Spleen (tissue), 11 donors: ENCODE data around the gene KLF16. TPM values are rescaled to one million over a fixed set of nuclear protein-coding genes. Genes with fewer than 3 reads are reported as not detected.
A peak's percentile ranks its signal among the peaks of the same experiment; 100 is the strongest.

Experiments used
- DNase-seq: peaks from one replicate; pipeline ENCODE4 v3.0.0-alpha.2; 2020
- H3K27ac ChIP-seq, 8 donors: fragments of 200-600 bp; sonication (generic) in 7 of 8; 1 replicate in 4 of 8; 2 replicates in 4 of 8; pipeline versions ENCODE4 v1.5.0 to v1.8.0; 2016 to 2021; ENCODE audit warnings: inconsistent platforms in 4 of 8, mild to moderate bottlenecking in 4 of 8, moderate library complexity in 1 of 8
- H3K27me3 ChIP-seq, 7 donors: fragments of 200-600 bp; sonication (generic) in 6 of 7; replicated peaks in 1 of 7; 1 replicate in 4 of 7; 2 replicates in 3 of 7; pipeline versions ENCODE4 v1.5.0 to v1.8.0; 2016 to 2021; ENCODE audit warnings: inconsistent platforms in 3 of 7, mild to moderate bottlenecking in 1 of 7
- H3K36me3 ChIP-seq, 6 donors: fragments of 200-600 bp; sonication (generic) in 5 of 6; 1 replicate in 4 of 6; 2 replicates in 2 of 6; pipeline versions ENCODE4 v1.5.0 to v1.8.0; 2016 to 2021; ENCODE audit warnings: inconsistent platforms in 2 of 6
- H3K4me1 ChIP-seq, 6 donors: fragments of 200-600 bp; sonication (generic) in 5 of 6; 1 replicate in 3 of 6; 2 replicates in 3 of 6; pipeline versions ENCODE4 v1.5.0 to v1.8.0; 2016 to 2021; ENCODE audit warnings: inconsistent platforms in 3 of 6
- H3K4me3 ChIP-seq, 8 donors: fragments of 200-600 bp; sonication (generic) in 7 of 8; 1 replicate in 4 of 8; 2 replicates in 4 of 8; pipeline versions ENCODE4 v1.5.0 to v1.8.0; 2016 to 2021; ENCODE audit warnings: inconsistent platforms in 4 of 8, mild to moderate bottlenecking in 4 of 8, moderate library complexity in 2 of 8
- H3K9me3 ChIP-seq, 8 donors: fragments of 200-600 bp; sonication (generic) in 7 of 8; 1 replicate in 4 of 8; 2 replicates in 4 of 8; pipeline versions ENCODE4 v1.5.0 to v1.8.0; 2016 to 2021; ENCODE audit warnings: inconsistent platforms in 4 of 8
- POLR2A ChIP-seq, 3 donors: fragments of 450-650 bp; IDR thresholded peaks; one replicate each; pipeline ENCODE4 v1.5.1; 2017; ENCODE audit warnings: antibody characterized with exemption in 3 of 3, mild to moderate bottlenecking in 1 of 3
- POLR2AphosphoS5 ChIP-seq, 3 donors: sonication (generic); formaldehyde crosslinking; IDR thresholded peaks; one replicate each; pipeline ENCODE4 v1.5.1; 2017; ENCODE audit warnings: antibody characterized with exemption in 3 of 3
- WGBS, 5 donors: extraction: QIAGEN DNeasy Blood & Tissue Kit in 3 of 5; methylation state at CpG; one replicate each; pipeline versions ENCODE4 v1.1.5 to v1.1.7; 2013 to 2018; 5-methylcytosine and 5-hydroxymethylcytosine counted together
- intact Hi-C: fragments of 100-400 bp; cut with DNase I; formaldehyde crosslinking; loops from one replicate; pipeline ENCODE4 v1.15.0; 2023; ENCODE audit warnings: low total_unique reads
- polyA plus RNA-seq, 3 donors: library from polyadenylated mRNA; stranded (reverse); fragments of 200-250 nt; gene quantifications; one replicate each; pipeline ENCODE4 v1.2.1, GENCODE V29; 2013
- total RNA-seq, 7 donors: library from RNA; depleted of rRNA in 3 of 7; stranded (reverse); fragments of >200 nt in 3 of 7; fragmentation: NEBNext Ultra II Directional in 4 of 7; extraction: Animal tissue kit (Norgen Biotek cat#: 25700) in 4 of 7; gene quantifications; one replicate each; pipeline versions ENCODE4 v1.1.0 to v1.2.1, GENCODE V29; 2016 to 2021
- TF ChIP-seq, protein P1 (sequence below), 11 experiments: fragments of 200-600 bp in 7 of 11; fragments of 450-650 bp in 4 of 11; sonication (generic) in 4 of 11; IDR thresholded peaks in 8 of 11; conservative IDR thresholded peaks in 3 of 11; 1 replicate in 7 of 11; 2 replicates in 4 of 11; pipeline versions ENCODE4 v1.4.0 to v1.8.0; 2016 to 2021; ENCODE audit warnings: antibody characterized with exemption in 11 of 11, inconsistent platforms in 4 of 11, mild to moderate bottlenecking in 1 of 11
- donor health status: healthy with polysubstance abuse.
- donor health status: DM: no; HTN: no; CAD: no; lungs with moderate emphysema.
- donor health status: DM: no; HTN: no; CAD: no.
- donor health status: Bipolar disorder and iron deficiency.
- donor health status: healthy.
- donor health status: DM: no; HTN: no; CAD: no.
- donor health status: DM: yes; HTN: yes; CAD: no.

The KLF16 gene
- total and polyA plus RNA-seq, 10 donors = 7.1 to 39.0 (median 18.4) TPM

DNA sequence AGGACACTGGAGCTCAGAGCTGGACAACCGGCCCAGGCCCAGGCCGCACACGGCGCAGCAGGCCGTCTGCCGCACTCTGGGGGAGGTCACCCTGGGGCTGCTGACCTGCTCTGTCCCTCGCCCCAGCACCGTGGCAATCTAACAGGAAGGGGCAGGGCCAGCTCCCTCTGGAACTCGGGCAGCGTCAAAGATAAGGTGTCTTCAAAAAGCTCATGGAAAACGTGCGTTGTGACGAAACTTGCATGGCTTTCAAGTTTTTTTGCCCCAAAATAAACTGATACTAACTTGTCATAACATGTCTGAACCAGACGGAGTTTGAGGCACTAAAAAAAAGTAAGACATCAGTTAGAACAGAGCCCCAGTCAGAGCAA, 39.1 kb downstream of the KLF16 start:
- no peak for DNase-seq
- Histone ChIP-seq H3K27ac (peak overlapping the region in 1 of 8 donors; percentile 9), H3K27me3 (no peaks in the 10 kb centered on the region), H3K4me3 (peak overlapping the region in 2 of 8 donors; percentile 21 to 41), H3K9me3 (no peaks in the 10 kb centered on the region), H3K4me1 (peaks cover 0 to 75% (median 37%) of the 10 kb centered on the region in 6 donors), H3K36me3 (peaks cover 2 to 100% (median 80%) of the 10 kb centered on the region in 6 donors)
- TF ChIP-seq POLR2AphosphoS5 (IDR thresholded peaks at IDR 0.05) (peak in 2 of 3 donors; percentile 38 to 43), POLR2A (IDR thresholded peaks at IDR 0.05) (no peak)
- TF ChIP-seq, protein P1, sequence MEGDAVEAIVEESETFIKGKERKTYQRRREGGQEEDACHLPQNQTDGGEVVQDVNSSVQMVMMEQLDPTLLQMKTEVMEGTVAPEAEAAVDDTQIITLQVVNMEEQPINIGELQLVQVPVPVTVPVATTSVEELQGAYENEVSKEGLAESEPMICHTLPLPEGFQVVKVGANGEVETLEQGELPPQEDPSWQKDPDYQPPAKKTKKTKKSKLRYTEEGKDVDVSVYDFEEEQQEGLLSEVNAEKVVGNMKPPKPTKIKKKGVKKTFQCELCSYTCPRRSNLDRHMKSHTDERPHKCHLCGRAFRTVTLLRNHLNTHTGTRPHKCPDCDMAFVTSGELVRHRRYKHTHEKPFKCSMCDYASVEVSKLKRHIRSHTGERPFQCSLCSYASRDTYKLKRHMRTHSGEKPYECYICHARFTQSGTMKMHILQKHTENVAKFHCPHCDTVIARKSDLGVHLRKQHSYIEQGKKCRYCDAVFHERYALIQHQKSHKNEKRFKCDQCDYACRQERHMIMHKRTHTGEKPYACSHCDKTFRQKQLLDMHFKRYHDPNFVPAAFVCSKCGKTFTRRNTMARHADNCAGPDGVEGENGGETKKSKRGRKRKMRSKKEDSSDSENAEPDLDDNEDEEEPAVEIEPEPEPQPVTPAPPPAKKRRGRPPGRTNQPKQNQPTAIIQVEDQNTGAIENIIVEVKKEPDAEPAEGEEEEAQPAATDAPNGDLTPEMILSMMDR (IDR thresholded peaks at IDR 0.05 in 8 of 11, conservative IDR thresholded peaks at IDR 0.05 in 3 of 11) = no peak
- WGBS, 5 donors = 66 to 91% (median 79%) methylated on average over 14 of the region's 14 CpGs
- intact Hi-C loops = no loop called here

DNA sequence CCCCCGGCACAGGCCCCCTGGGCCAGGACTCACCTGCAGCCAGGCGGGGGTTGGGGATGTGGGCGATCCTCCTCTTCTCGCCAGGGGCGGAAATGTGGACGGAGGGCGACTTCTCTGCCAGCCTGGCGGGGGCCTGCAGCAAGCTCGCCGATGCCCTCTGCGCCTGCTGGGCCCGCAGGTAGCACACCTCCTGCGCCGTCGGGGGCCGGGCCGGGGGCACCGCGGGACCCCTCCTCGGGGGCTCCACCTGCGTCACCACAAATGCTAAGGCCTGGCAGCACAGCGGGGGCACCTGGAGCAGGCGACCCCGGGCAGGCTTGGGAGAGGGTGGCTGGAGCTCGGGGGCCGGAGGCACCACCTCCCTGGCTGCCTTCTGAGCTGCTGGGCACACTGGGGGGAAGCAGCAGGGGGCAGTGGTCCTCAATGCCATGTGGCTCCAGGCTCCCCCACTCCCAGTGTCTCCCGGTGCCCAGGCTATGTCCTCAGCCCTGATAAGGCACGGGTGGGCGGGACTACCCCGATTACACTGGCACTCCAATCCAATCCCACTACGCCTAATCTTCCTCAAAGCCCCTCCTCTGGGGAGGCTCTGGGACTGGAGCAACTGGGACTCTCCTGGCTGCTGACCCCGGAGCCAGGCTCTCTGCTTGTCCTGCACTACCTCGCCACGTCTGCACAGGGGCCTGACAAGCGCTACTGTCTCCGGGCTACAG, 39.7 kb downstream of the KLF16 start:
- peaks cover 0 to 69% (median 36%) of the 10 kb centered on the region in 6 donors for H3K4me1 ChIP-seq
- H3K27ac ChIP-seq = peak overlapping the region in 1 of 8 donors; percentile 9
- no peaks in the 10 kb centered on the region for H3K27me3 ChIP-seq
- WGBS, 5 donors = 87 to 96% (median 91%) methylated on average over 16 to 36 of the region's 36 CpGs
- DNase-seq = no peak
- H3K36me3 ChIP-seq = peaks cover 2 to 100% (median 85%) of the 10 kb centered on the region in 6 donors
- no peaks in the 10 kb centered on the region for H3K9me3 ChIP-seq
- intact Hi-C loops = no loop called here
- H3K4me3 ChIP-seq = peak overlapping the region in 2 of 8 donors; percentile 21 to 41
- TF ChIP-seq POLR2AphosphoS5 (IDR thresholded peaks at IDR 0.05) (no peak), POLR2A (IDR thresholded peaks at IDR 0.05) (no peak)
- TF ChIP-seq, protein P1 (IDR thresholded peaks at IDR 0.05 in 8 of 11, conservative IDR thresholded peaks at IDR 0.05 in 3 of 11) = no peak

DNA sequence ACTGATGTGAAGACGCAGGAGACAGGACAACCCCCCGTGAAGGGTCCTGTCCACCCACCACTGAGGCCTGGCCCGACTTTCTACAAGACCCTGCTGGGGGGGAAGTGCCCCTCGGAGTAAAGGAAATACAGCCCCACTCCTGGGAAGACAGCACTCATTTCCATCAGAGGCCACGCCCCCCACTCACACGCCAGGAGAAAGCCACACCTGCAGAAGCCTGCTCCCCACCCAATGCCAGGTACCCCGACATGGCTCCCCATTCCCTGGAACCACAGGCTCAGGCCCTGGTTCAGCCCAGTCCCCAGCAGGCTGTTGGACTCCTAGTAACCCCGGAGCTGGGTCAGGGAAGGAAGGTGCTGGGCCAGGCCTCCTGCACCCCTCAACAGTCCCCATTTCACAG, 40.4 kb downstream of the KLF16 start:
- TF ChIP-seq, protein P1 (IDR thresholded peaks at IDR 0.05 in 8 of 11, conservative IDR thresholded peaks at IDR 0.05 in 3 of 11) = no peak
- Histone ChIP-seq H3K36me3 (peaks cover 4 to 100% (median 90%) of the 10 kb centered on the region in 6 donors), H3K4me1 (peaks cover 0 to 63% (median 32%) of the 10 kb centered on the region in 6 donors), H3K9me3 (no peaks in the 10 kb centered on the region), H3K4me3 (peak overlapping the region in 1 of 8 donors; percentile 41), H3K27ac (no peak overlapping the region), H3K27me3 (no peaks in the 10 kb centered on the region)
- intact Hi-C loops = no loop called here
- DNase-seq = no peak
- WGBS, 5 donors = 73 to 90% (median 85%) methylated on average over 3 to 8 of the region's 8 CpGs

DNA sequence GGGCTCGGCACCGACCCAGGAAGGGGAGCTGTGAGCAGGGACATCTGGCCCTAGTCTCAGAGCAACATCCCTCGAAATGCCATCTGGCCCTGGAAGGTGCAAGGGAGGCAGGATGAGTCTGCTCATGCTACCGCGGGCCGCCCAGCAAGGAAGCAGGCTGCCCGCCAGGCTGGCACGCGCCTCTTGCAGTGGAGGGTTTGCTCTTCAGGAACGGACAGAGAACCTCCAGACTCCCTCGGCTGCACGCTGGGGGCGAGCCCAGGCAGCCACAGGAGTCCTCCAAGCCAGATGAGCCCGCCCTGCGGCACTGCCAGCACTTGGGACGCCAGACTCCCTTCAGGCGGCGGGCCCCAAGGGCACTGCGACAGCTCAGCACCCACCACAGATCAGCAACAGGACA, 41.2 kb downstream of the KLF16 start:
- Histone ChIP-seq H3K9me3 (no peaks in the 10 kb centered on the region), H3K4me3 (peak overlapping the region in 1 of 8 donors; percentile 4), H3K4me1 (peaks cover 0 to 55% (median 29%) of the 10 kb centered on the region in 6 donors), H3K36me3 (peaks cover 10 to 100% (median 91%) of the 10 kb centered on the region in 6 donors), H3K27ac (no peak overlapping the region), H3K27me3 (no peaks in the 10 kb centered on the region)
- intact Hi-C loops = no loop called here
- TF ChIP-seq POLR2AphosphoS5 (IDR thresholded peaks at IDR 0.05) = peak in 1 of 3 donors; percentile 46
- TF ChIP-seq, protein P1 (IDR thresholded peaks at IDR 0.05 in 8 of 11, conservative IDR thresholded peaks at IDR 0.05 in 3 of 11) = no peak
- WGBS, 5 donors = 67 to 90% (median 85%) methylated on average over 13 to 19 of the region's 19 CpGs
- peak; percentile 61 for DNase-seq
